HepG2 (cell line): Measurements from ENCODE around the gene CBX6. TPM values are rescaled to one million over a fixed set of nuclear protein-coding genes. Genes with fewer than 3 reads are reported as not detected.

ENCODE experiments used
- BORCS8-MEF2B ChIP-seq: sonication (generic); formaldehyde crosslinking; IDR thresholded peaks from 2 replicates; pipeline ENCODE4 v1.8.0; 2022; ENCODE audit warnings: mild to moderate bottlenecking, missing genetic modification reagents
- FIP1L1 ChIP-seq: fragments of 200-400 bp; formaldehyde crosslinking; IDR thresholded peaks from 2 replicates; pipeline ENCODE4 v1.6.1; 2018; ENCODE audit warnings: low read depth, mild to moderate bottlenecking, low read length, moderate library complexity, borderline replicate concordance; ENCODE audit not compliant: insufficient read depth
- FOXK2 ChIP-seq: fragments of 450-650 bp; IDR thresholded peaks from 2 replicates; pipeline ENCODE4 v1.6.1; 2016
- KAT8 ChIP-seq: IDR thresholded peaks from 2 replicates; pipeline ENCODE4 v1.6.1; 2016; ENCODE audit warnings: missing genetic modification reagents, missing compliant biosample characterization
- MTA1 ChIP-seq: sonication (generic); formaldehyde crosslinking; IDR thresholded peaks from 2 replicates; pipeline ENCODE4 v1.4.0; 2020; ENCODE audit warnings: missing genetic modification reagents, mild to moderate bottlenecking, borderline replicate concordance
- MYC ChIP-seq: sonication (generic); formaldehyde crosslinking; IDR thresholded peaks from 2 replicates; pipeline ENCODE4 v1.9.0; 2021; ENCODE audit warnings: missing genetic modification reagents, borderline replicate concordance
- PAWR ChIP-seq: sonication (generic); formaldehyde crosslinking; IDR thresholded peaks from 2 replicates; pipeline ENCODE4 v1.4.0; 2020; ENCODE audit warnings: missing genetic modification reagents, mild to moderate bottlenecking, borderline replicate concordance
- SP5 ChIP-seq: IDR thresholded peaks from 2 replicates; pipeline ENCODE4 v1.6.1; 2016; ENCODE audit warnings: low read depth, borderline replicate concordance
- STAT5B ChIP-seq: sonication (generic); formaldehyde crosslinking; IDR thresholded peaks from 2 replicates; pipeline ENCODE4 v1.4.0; 2020; ENCODE audit warnings: missing genetic modification reagents
- ZC3H13 ChIP-seq: sonication (generic); formaldehyde crosslinking; IDR thresholded peaks from 2 replicates; pipeline ENCODE4 v1.8.1; 2023; ENCODE audit warnings: mild to moderate bottlenecking, missing genetic modification reagents, moderate library complexity
- ZFAT ChIP-seq: sonication (generic); formaldehyde crosslinking; conservative IDR thresholded peaks from 2 replicates; pipeline ENCODE4 v1.8.1; 2023; ENCODE audit warnings: missing genetic modification reagents, inconsistent platforms
- ZFP62 ChIP-seq: sonication (generic); formaldehyde crosslinking; IDR thresholded peaks from 2 replicates; pipeline ENCODE4 v1.4.0; 2020; ENCODE audit warnings: missing genetic modification reagents
- ZGPAT ChIP-seq: IDR thresholded peaks from 2 replicates; pipeline ENCODE4 v1.6.1; 2016; ENCODE audit warnings: mild to moderate bottlenecking
- ZNF160 ChIP-seq: sonication (generic); formaldehyde crosslinking; IDR thresholded peaks from 2 replicates; pipeline ENCODE4 v1.8.0; 2022; ENCODE audit warnings: mild to moderate bottlenecking, inconsistent platforms, missing genetic modification reagents
- ZNF326 ChIP-seq: sonication (generic); formaldehyde crosslinking; IDR thresholded peaks from 2 replicates; pipeline ENCODE4 v1.4.0; 2020; ENCODE audit warnings: missing genetic modification reagents, borderline replicate concordance
- polyA plus RNA-seq, 8 experiments: library from polyadenylated mRNA; depleted of rRNA in 3 of 8; stranded (reverse) in 7 of 8; unstranded in 1 of 8; fragments of >200 nt; fragmentation: Illumina TruSeq in 4 of 8; extraction: Trizol in 4 of 8; gene quantifications; 2 replicates each; pipeline versions ENCODE4 v1.2.1 to v1.2.3, GENCODE V29; 2011 to 2016; ENCODE audit warnings: low read depth in 4 of 8, missing spikeins in 1 of 8, mixed read lengths in 1 of 8; ENCODE audit not compliant: insufficient read depth in 1 of 8
- total RNA-seq, 5 experiments: library from RNA; depleted of rRNA; stranded (reverse); fragments of >200 nt; fragmentation: Illumina TruSeq; extraction: Trizol; gene quantifications; 2 replicates each; pipeline ENCODE4 v1.2.3, GENCODE V29; 2016; ENCODE audit warnings: low read depth in 1 of 5
- TF ChIP-seq, protein P1 (sequence below): sonication (generic); formaldehyde crosslinking; IDR thresholded peaks from 2 replicates; pipeline ENCODE4 v1.4.0; 2020; ENCODE audit warnings: missing genetic modification reagents, borderline replicate concordance
- TF ChIP-seq, protein P2 (sequence below): IDR thresholded peaks from 2 replicates; pipeline ENCODE4 v1.6.1; 2012; ENCODE audit warnings: low read length, improper control_type of control experiment
- TF ChIP-seq, protein P3 (sequence below): sonication (generic); formaldehyde crosslinking; IDR thresholded peaks from 2 replicates; pipeline ENCODE4 v1.5.0; 2020; ENCODE audit warnings: mild to moderate bottlenecking, missing genetic modification reagents

Gene CBX6
- total and polyA plus RNA-seq, 2 of the 13 experiments (the other 11 are each of a cell fraction or from before 2014, with no cell fraction given) = 1.7 to 6.5 TPM

DNA sequence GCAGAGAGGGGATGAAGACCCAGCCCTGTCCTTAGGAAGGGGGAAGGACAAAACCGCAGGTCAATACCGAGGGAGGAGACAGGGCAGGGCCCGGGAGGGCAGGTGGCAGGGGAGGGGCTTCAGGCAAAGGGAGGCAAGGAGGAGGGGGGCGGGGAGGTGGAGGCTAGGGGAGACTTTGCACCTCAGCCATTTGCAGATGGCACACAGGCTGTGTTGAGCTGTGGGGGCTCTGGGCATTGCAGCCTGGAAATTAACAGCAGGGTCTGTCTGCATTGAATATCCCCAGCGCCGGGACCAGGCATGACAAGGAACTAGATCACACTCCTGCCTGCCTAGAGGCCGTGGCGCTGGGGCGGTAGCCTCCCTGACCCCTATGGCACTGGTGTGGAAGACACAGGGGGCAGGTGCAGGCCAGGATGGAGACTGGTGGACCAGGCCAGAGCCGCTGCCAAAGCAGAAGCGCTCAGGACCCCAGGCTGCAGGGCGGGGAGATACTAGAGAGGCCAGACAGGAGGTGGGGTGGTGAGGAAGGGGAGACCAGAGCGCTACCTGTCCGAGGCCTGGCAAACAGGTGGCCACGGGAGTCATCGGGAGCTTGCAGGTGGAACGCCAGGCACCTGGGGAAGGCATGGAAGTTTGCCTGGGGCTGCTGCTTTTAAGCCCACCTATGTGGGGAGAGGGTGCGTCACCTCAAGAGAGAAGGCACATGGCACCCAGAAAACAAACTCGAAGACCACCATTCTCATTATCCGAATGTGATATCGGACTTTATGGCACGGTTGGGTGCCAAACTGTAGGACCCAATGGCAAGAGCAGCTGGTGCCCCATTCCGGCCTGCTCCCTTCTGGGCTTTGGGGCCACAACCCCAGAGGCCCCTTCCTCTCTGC, 11.5 kb downstream of the CBX6 start (continued):
- no peak for TF ChIP-seq BORCS8-MEF2B (CRISPR knock-in tag)
- TF ChIP-seq, protein P1, sequence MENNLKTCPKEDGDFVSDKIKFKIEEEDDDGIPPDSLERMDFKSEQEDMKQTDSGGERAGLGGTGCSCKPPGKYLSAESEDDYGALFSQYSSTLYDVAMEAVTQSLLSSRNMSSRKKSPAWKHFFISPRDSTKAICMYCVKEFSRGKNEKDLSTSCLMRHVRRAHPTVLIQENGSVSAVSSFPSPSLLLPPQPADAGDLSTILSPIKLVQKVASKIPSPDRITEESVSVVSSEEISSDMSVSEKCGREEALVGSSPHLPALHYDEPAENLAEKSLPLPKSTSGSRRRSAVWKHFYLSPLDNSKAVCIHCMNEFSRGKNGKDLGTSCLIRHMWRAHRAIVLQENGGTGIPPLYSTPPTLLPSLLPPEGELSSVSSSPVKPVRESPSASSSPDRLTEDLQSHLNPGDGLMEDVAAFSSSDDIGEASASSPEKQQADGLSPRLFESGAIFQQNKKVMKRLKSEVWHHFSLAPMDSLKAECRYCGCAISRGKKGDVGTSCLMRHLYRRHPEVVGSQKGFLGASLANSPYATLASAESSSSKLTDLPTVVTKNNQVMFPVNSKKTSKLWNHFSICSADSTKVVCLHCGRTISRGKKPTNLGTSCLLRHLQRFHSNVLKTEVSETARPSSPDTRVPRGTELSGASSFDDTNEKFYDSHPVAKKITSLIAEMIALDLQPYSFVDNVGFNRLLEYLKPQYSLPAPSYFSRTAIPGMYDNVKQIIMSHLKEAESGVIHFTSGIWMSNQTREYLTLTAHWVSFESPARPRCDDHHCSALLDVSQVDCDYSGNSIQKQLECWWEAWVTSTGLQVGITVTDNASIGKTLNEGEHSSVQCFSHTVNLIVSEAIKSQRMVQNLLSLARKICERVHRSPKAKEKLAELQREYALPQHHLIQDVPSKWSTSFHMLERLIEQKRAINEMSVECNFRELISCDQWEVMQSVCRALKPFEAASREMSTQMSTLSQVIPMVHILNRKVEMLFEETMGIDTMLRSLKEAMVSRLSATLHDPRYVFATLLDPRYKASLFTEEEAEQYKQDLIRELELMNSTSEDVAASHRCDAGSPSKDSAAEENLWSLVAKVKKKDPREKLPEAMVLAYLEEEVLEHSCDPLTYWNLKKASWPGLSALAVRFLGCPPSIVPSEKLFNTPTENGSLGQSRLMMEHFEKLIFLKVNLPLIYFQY = no peak
- TF ChIP-seq MYC (CRISPR knock-in tag) = peak; percentile 34; the same call in 1 of the 2 replicates
- no peak for TF ChIP-seq ZNF326
- TF ChIP-seq FIP1L1 = no peak
- TF ChIP-seq ZFP62 = no peak
- no peak for TF ChIP-seq KAT8 (CRISPR knock-in tag)
- TF ChIP-seq PAWR (CRISPR knock-in tag) = no peak
- TF ChIP-seq MTA1 (CRISPR knock-in tag) = no peak
- TF ChIP-seq SP5 = peak; percentile 10; the same call in 1 of the 2 replicates
- TF ChIP-seq, protein P2, sequence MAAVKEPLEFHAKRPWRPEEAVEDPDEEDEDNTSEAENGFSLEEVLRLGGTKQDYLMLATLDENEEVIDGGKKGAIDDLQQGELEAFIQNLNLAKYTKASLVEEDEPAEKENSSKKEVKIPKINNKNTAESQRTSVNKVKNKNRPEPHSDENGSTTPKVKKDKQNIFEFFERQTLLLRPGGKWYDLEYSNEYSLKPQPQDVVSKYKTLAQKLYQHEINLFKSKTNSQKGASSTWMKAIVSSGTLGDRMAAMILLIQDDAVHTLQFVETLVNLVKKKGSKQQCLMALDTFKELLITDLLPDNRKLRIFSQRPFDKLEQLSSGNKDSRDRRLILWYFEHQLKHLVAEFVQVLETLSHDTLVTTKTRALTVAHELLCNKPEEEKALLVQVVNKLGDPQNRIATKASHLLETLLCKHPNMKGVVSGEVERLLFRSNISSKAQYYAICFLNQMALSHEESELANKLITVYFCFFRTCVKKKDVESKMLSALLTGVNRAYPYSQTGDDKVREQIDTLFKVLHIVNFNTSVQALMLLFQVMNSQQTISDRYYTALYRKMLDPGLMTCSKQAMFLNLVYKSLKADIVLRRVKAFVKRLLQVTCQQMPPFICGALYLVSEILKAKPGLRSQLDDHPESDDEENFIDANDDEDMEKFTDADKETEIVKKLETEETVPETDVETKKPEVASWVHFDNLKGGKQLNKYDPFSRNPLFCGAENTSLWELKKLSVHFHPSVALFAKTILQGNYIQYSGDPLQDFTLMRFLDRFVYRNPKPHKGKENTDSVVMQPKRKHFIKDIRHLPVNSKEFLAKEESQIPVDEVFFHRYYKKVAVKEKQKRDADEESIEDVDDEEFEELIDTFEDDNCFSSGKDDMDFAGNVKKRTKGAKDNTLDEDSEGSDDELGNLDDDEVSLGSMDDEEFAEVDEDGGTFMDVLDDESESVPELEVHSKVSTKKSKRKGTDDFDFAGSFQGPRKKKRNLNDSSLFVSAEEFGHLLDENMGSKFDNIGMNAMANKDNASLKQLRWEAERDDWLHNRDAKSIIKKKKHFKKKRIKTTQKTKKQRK = no peak
- no peak for TF ChIP-seq ZNF160
- no peak for TF ChIP-seq FOXK2
- TF ChIP-seq STAT5B (CRISPR knock-in tag) = no peak
- TF ChIP-seq, protein P3, sequence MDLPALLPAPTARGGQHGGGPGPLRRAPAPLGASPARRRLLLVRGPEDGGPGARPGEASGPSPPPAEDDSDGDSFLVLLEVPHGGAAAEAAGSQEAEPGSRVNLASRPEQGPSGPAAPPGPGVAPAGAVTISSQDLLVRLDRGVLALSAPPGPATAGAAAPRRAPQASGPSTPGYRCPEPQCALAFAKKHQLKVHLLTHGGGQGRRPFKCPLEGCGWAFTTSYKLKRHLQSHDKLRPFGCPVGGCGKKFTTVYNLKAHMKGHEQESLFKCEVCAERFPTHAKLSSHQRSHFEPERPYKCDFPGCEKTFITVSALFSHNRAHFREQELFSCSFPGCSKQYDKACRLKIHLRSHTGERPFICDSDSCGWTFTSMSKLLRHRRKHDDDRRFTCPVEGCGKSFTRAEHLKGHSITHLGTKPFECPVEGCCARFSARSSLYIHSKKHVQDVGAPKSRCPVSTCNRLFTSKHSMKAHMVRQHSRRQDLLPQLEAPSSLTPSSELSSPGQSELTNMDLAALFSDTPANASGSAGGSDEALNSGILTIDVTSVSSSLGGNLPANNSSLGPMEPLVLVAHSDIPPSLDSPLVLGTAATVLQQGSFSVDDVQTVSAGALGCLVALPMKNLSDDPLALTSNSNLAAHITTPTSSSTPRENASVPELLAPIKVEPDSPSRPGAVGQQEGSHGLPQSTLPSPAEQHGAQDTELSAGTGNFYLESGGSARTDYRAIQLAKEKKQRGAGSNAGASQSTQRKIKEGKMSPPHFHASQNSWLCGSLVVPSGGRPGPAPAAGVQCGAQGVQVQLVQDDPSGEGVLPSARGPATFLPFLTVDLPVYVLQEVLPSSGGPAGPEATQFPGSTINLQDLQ (CRISPR knock-in tag) = no peak
- no peak for TF ChIP-seq ZGPAT
- no peak for TF ChIP-seq ZC3H13 (CRISPR knock-in tag)
- TF ChIP-seq ZFAT (CRISPR knock-in tag) = no peak
